H1 (cell line): ENCODE measurements around the gene KRIT1. TPM values are rescaled to one million over a fixed set of nuclear protein-coding genes. Genes with fewer than 3 reads are reported as not detected.

Experiments used
- CTCF ChIA-PET: fragments of 300-600 bp; sonication (Branson Sonifier 250); formaldehyde crosslinking; loops from one replicate; lab custom pipeline; 2021; ENCODE audit not compliant: partially characterized antibody; lab: Charles Lee
- POLR2A ChIA-PET: fragments of 300-600 bp; sonication (Branson Sonifier 250); formaldehyde crosslinking; loops from one replicate; lab custom pipeline; 2021; ENCODE audit warnings: inconsistent platforms; ENCODE audit not compliant: partially characterized antibody; lab: Charles Lee
- DNase-seq, 2 experiments: peaks; one replicate each; pipeline versions ENCODE4 v3.0.0 to v3.0.0-alpha.2; 2010 to 2022; ENCODE audit warnings: low spot score in 2 of 2, low read depth in 1 of 2, mixed read lengths in 1 of 2
- FAIRE-seq: peaks from 2 replicates; lab custom pipeline; 2011; peaks lifted over from hg19 to GRCh38; lab: Jason Lieb, UNC
- H2AFZ ChIP-seq: 2 replicates; pipeline ENCODE4 v1.8.1; 2012; ENCODE audit warnings: low read length, inconsistent platforms
- H2AK5ac ChIP-seq: 2 replicates; pipeline ENCODE4 v1.6.1; 2013; ENCODE audit warnings: low read depth, low read length
- H2BK120ac ChIP-seq: replicated peaks from 2 replicates; pipeline ENCODE3; 2013; ENCODE audit warnings: low read depth, low read length, inconsistent platforms
- H2BK12ac ChIP-seq: 2 replicates; pipeline ENCODE4 v1.6.1; 2013; ENCODE audit warnings: low read depth, low read length
- H2BK15ac ChIP-seq: 2 replicates; pipeline ENCODE4 v1.6.1; 2013; ENCODE audit warnings: low read length
- H2BK20ac ChIP-seq: 2 replicates; pipeline ENCODE4 v1.6.1; 2013; ENCODE audit warnings: low read length
- H2BK5ac ChIP-seq: 2 replicates; pipeline ENCODE4 v1.6.1; 2013; ENCODE audit warnings: low read depth, low read length
- H3K14ac ChIP-seq: 2 replicates; pipeline ENCODE4 v1.6.1; 2013; ENCODE audit warnings: inconsistent platforms; ENCODE audit not compliant: insufficient read length
- H3K18ac ChIP-seq: 2 replicates; pipeline ENCODE4 v1.6.1; 2013; ENCODE audit warnings: low read length; ENCODE audit errors: extremely low read depth
- H3K23ac ChIP-seq: 2 replicates; pipeline ENCODE4 v1.6.1; 2013; ENCODE audit warnings: inconsistent platforms; ENCODE audit not compliant: insufficient read length
- H3K23me2 ChIP-seq: 2 replicates; pipeline ENCODE4 v1.6.1; 2013; ENCODE audit warnings: low read depth, low read length
- H3K27ac ChIP-seq: 2 replicates; pipeline ENCODE4 v1.6.1; 2011; ENCODE audit warnings: low read depth, low read length, inconsistent platforms
- H3K27me3 ChIP-seq, 4 experiments: replicated peaks in 1 of 4; 1 replicate in 1 of 4; 2 replicates in 3 of 4; pipeline versions ENCODE4 v1.6.1 to v1.8.1; 2011 to 2013; ENCODE audit warnings: low read length in 3 of 4, mild to moderate bottlenecking in 3 of 4, inconsistent platforms in 2 of 4, mixed read lengths in 2 of 4, moderate library complexity in 1 of 4; ENCODE audit not compliant: control insufficient read depth in 3 of 4, insufficient read depth in 3 of 4; ENCODE audit errors: extremely low read depth in 1 of 4
- H3K36me3 ChIP-seq, 4 experiments: 2 replicates each; pipeline versions ENCODE4 v1.6.1 to v1.8.1; 2011 to 2013; ENCODE audit warnings: mild to moderate bottlenecking in 4 of 4, low read length in 3 of 4, moderate library complexity in 2 of 4, control low read depth in 1 of 4, inconsistent platforms in 1 of 4; ENCODE audit not compliant: insufficient read depth in 4 of 4, control insufficient read depth in 2 of 4
- H3K4ac ChIP-seq: replicated peaks from 2 replicates; pipeline ENCODE3; 2013; ENCODE audit warnings: low read length, low read depth, mixed read lengths, inconsistent platforms; ENCODE audit not compliant: insufficient read length
- H3K4me1 ChIP-seq, 4 experiments: replicated peaks in 1 of 4; 1 replicate in 1 of 4; 2 replicates in 3 of 4; pipeline versions ENCODE4 v1.6.1 to v1.8.1; 2011 to 2013; ENCODE audit warnings: low read length in 3 of 4, inconsistent platforms in 2 of 4, mixed read lengths in 1 of 4; ENCODE audit not compliant: insufficient read depth in 4 of 4, control insufficient read depth in 3 of 4
- H3K4me2 ChIP-seq, 2 experiments: 2 replicates each; pipeline versions ENCODE4 v1.6.1 to v1.8.1; 2011 to 2013; ENCODE audit warnings: low read depth in 2 of 2, low read length in 2 of 2, control low read depth in 1 of 2, inconsistent platforms in 1 of 2, mild to moderate bottlenecking in 1 of 2; ENCODE audit not compliant: insufficient read depth in 1 of 2
- H3K4me3 ChIP-seq, 4 experiments: fragments of 200-600, 300-600 bp in 1 of 4; sonication (generic), shearing (Covaris generic), sonication (Bioruptor Twin) in 1 of 4; 2 replicates each; pipeline versions ENCODE4 v1.5.1 to v1.8.1; 2011 to 2016; ENCODE audit warnings: low read length in 4 of 4, low read depth in 3 of 4, control low read depth in 2 of 4, inconsistent platforms in 2 of 4, mild to moderate bottlenecking in 2 of 4, mixed read lengths in 1 of 4, moderate library complexity in 1 of 4; ENCODE audit not compliant: insufficient read depth in 2 of 4; ENCODE audit errors: extremely low read depth in 1 of 4
- H3K56ac ChIP-seq: replicated peaks from 2 replicates; pipeline ENCODE3; 2013; ENCODE audit warnings: low read depth, mild to moderate bottlenecking, mixed read lengths, low read length, inconsistent platforms; ENCODE audit not compliant: insufficient read length
- H3K79me1 ChIP-seq: 2 replicates; pipeline ENCODE4 v1.6.1; 2013; ENCODE audit warnings: low read depth, low read length, control low read depth
- H3K79me2 ChIP-seq, 2 experiments: 2 replicates each; pipeline versions ENCODE4 v1.6.1 to v1.8.1; 2012 to 2013; ENCODE audit warnings: low read length in 2 of 2, mild to moderate bottlenecking in 2 of 2, inconsistent platforms in 1 of 2; ENCODE audit not compliant: insufficient read depth in 2 of 2, control insufficient read depth in 1 of 2
- H3K9ac ChIP-seq, 4 experiments: replicated peaks in 1 of 4; 1 replicate in 1 of 4; 2 replicates in 3 of 4; pipeline versions ENCODE4 v1.6.1 to v1.8.1; 2011 to 2013; ENCODE audit warnings: low read depth in 3 of 4, low read length in 3 of 4, control low read depth in 2 of 4, mild to moderate bottlenecking in 2 of 4, moderate library complexity in 2 of 4, inconsistent platforms in 1 of 4; ENCODE audit errors: extremely low read depth in 1 of 4
- H3K9me3 ChIP-seq, 2 experiments: 2 replicates each; pipeline versions ENCODE4 v1.6.1 to v1.8.1; 2012 to 2013; ENCODE audit warnings: mild to moderate bottlenecking in 2 of 2, moderate library complexity in 2 of 2, control low read depth in 1 of 2, inconsistent platforms in 1 of 2, low read depth in 1 of 2, low read length in 1 of 2, mixed read lengths in 1 of 2; ENCODE audit not compliant: insufficient read depth in 2 of 2
- H4K20me1 ChIP-seq, 2 experiments: replicated peaks in 1 of 2; 2 replicates each; pipeline versions ENCODE3 to v1.8.1; 2011 to 2013; ENCODE audit warnings: inconsistent platforms in 2 of 2, low read length in 2 of 2, mild to moderate bottlenecking in 1 of 2; ENCODE audit not compliant: insufficient read depth in 2 of 2, control insufficient read depth in 1 of 2
- H4K5ac ChIP-seq: 2 replicates; pipeline ENCODE4 v1.6.1; 2013; ENCODE audit warnings: low read length, low read depth, mixed read lengths, inconsistent platforms; ENCODE audit not compliant: insufficient read length
- H4K8ac ChIP-seq: 2 replicates; pipeline ENCODE4 v1.8.0; 2013; ENCODE audit warnings: mild to moderate bottlenecking, moderate library complexity, low read length, inconsistent platforms; ENCODE audit not compliant: insufficient read depth; ENCODE audit errors: extremely low read depth
- H4K91ac ChIP-seq: replicated peaks from 2 replicates; pipeline ENCODE3; 2013; ENCODE audit warnings: low read length, mixed read lengths, inconsistent platforms; ENCODE audit not compliant: insufficient read length
- CBX5 ChIP-seq: fragments of 300-800, 300-1000 bp; sonication (generic); IDR thresholded peaks from 2 replicates; pipeline ENCODE4 v1.7.1; 2016; ENCODE audit warnings: antibody characterized with exemption, low read length, low read depth
- CHD1 ChIP-seq: IDR thresholded peaks from 2 replicates; pipeline ENCODE4 v1.6.1; 2012; ENCODE audit warnings: low read depth, low read length, improper control_type of control experiment
- CREB1 ChIP-seq: IDR thresholded peaks from 2 replicates; pipeline ENCODE4 v1.6.1; 2012; ENCODE audit warnings: inconsistent platforms
- E2F6 ChIP-seq: IDR thresholded peaks from 2 replicates; pipeline ENCODE4 v1.6.1; 2012; ENCODE audit warnings: inconsistent platforms
- EGR1 ChIP-seq: IDR thresholded peaks from 2 replicates; pipeline ENCODE4 v1.6.1; 2011; ENCODE audit warnings: low read depth, low read length, borderline replicate concordance
- EZH2 ChIP-seq: fragments of 200-600 bp; sonication (generic); IDR thresholded peaks from 2 replicates; pipeline ENCODE4 v1.7.1; 2012; ENCODE audit warnings: low read depth, mild to moderate bottlenecking, moderate library complexity, low read length, inconsistent platforms; ENCODE audit not compliant: severe bottlenecking
- GTF2F1 ChIP-seq: IDR thresholded peaks from 2 replicates; pipeline ENCODE4 v1.6.1; 2012; ENCODE audit warnings: low read depth, low read length, improper control_type of control experiment, borderline replicate concordance
- KDM4A ChIP-seq: IDR thresholded peaks from one replicate; pipeline ENCODE4 v1.7.1; 2012; ENCODE audit warnings: low read depth, mild to moderate bottlenecking, moderate library complexity, low read length, inconsistent platforms; ENCODE audit not compliant: severe bottlenecking
- KDM5A ChIP-seq: fragments of 200-600 bp; IDR thresholded peaks from 2 replicates; pipeline ENCODE4 v1.7.1; 2012; ENCODE audit warnings: mild to moderate bottlenecking, low read length, inconsistent platforms, mixed read lengths
- POLR2A ChIP-seq, 2 experiments: IDR thresholded peaks; 1 replicate in 1 of 2; 2 replicates in 1 of 2; pipeline ENCODE4 v1.6.1; 2011; ENCODE audit warnings: low read depth in 2 of 2, low read length in 2 of 2, mild to moderate bottlenecking in 2 of 2; ENCODE audit errors: control extremely low read depth in 1 of 2
- RXRA ChIP-seq: IDR thresholded peaks from 2 replicates; pipeline ENCODE4 v1.6.1; 2011; ENCODE audit warnings: low read depth, mild to moderate bottlenecking, low read length, moderate library complexity; ENCODE audit not compliant: insufficient read depth
- SP1 ChIP-seq: IDR thresholded peaks from 2 replicates; pipeline ENCODE4 v1.6.1; 2011; ENCODE audit warnings: low read depth, low read length
- SP4 ChIP-seq: IDR thresholded peaks from 2 replicates; pipeline ENCODE4 v1.6.1; 2012; ENCODE audit warnings: low read length, inconsistent platforms
- TBP ChIP-seq: IDR thresholded peaks from 2 replicates; pipeline ENCODE4 v1.6.1; 2011; ENCODE audit warnings: low read depth, low read length, improper control_type of control experiment
- ZNF274 ChIP-seq: IDR thresholded peaks from 2 replicates; pipeline ENCODE4 v1.7.0; 2012; ENCODE audit warnings: low read length, borderline replicate concordance; ENCODE audit errors: extremely low read depth
- WGBS, 2 experiments: shearing (Covaris generic) in 1 of 2; methylation state at CpG; one replicate each; pipeline versions ENCODE4 v1.1.6 to v1.1.7; 2013 to 2015; ENCODE audit warnings: low lambda C conversion rate in 2 of 2, mixed read lengths in 2 of 2, inconsistent platforms in 1 of 2, low coverage in 1 of 2, missing lambda C conversion rate in 1 of 2; ENCODE audit not compliant: insufficient replicate concordance in 2 of 2, insufficient coverage in 1 of 2, insufficient read length in 1 of 2; ENCODE audit errors: extremely low coverage in 1 of 2, missing lambda C conversion rate in 1 of 2; 5-methylcytosine and 5-hydroxymethylcytosine counted together
- polyA plus RNA-seq, 7 experiments: library from polyadenylated mRNA; depleted of rRNA in 3 of 7; stranded (reverse) in 5 of 7; unstranded in 2 of 7; fragments of >200 nt in 5 of 7; fragments of 200-250 nt in 2 of 7; gene quantifications; 1 replicate in 5 of 7; 2 replicates in 1 of 7; 4 replicates in 1 of 7; pipeline versions ENCODE4 v1.2.1 to v1.2.3, GENCODE V29; 2011 to 2013; ENCODE audit warnings: missing spikeins in 2 of 7, mixed read lengths in 2 of 7
- total RNA-seq: library from RNA; stranded (reverse); fragmentation: NEBNext Ultra II Directional; extraction: Animal tissue kit (Norgen Biotek cat#: 25700); gene quantifications from 2 replicates; pipeline ENCODE4 v1.2.1, GENCODE V29; 2021

The KRIT1 gene
- total and polyA plus RNA-seq, 2 of the 8 experiments (the other 6 are each of a cell fraction or from before 2014, with no cell fraction given), result 14.3 to 28.8 TPM

DNA sequence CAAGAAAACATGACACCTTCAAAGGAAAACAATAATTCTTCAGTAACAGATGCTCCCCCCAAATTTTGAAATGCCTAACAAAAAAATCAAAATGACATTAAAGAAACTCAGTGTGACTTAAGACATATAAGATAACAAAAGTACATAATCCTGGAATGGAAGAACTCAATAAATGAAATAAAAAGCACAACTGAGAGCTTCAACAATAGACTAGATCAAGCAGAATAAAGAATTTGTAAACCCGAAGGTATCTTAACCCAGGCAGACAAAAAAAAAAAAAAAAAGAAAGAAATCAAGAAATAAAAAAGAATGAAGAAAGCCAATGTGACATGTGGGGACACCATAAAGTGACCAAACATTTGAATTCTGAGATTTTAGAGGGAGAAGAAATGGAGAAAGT is 39.0 kb downstream of the KRIT1 start:
- no peak overlapping the region for H3K4me2 ChIP-seq
- DNase-seq, result no peak
- no peak for TF ChIP-seq SP1
- no peak for TF ChIP-seq CHD1
- TF ChIP-seq KDM4A, result no peak
- no peak for TF ChIP-seq EGR1
- TF ChIP-seq RXRA, result no peak
- TF ChIP-seq TBP, result no peak
- no peak for TF ChIP-seq SP4
- TF ChIP-seq GTF2F1, result no peak
- no peak for TF ChIP-seq E2F6
- TF ChIP-seq KDM5A, result no peak
- no peak for TF ChIP-seq POLR2A (IDR thresholded peaks at IDR 0.05; ENCODE audit: control extremely low read depth in 1 of 2, low read depth in 2 of 2, low read length in 2 of 2)
- no peak for TF ChIP-seq EZH2
- no peak for TF ChIP-seq CREB1
- no peak for TF ChIP-seq ZNF274
- no peak for TF ChIP-seq CBX5

More for the DNA sequence above, 39.0 kb downstream of the KRIT1 start:
- POLR2A ChIA-PET, result interaction anchor here (1.2 kb wide), 1 partner anchor 18 kb away, joined by 3 read pairs; no protein-coding TSS in a partner anchor
- Histone ChIP-seq H3K56ac (no peak overlapping the region), H3K23ac (no peak overlapping the region), H2BK20ac (no peak overlapping the region), H3K36me3 (peaks cover 2 to 19% (median 7%) of the 10 kb centered on the region in 4 experiments; a peak in 6 of 8 replicates), H3K23me2 (no peaks in the 10 kb centered on the region), H3K14ac (no peak overlapping the region), H3K79me1 (no peaks in the 10 kb centered on the region), H3K9me3 (no peaks in the 10 kb centered on the region), H3K18ac (no peak overlapping the region), H2BK5ac (no peak overlapping the region), H3K27me3 (no peaks in the 10 kb centered on the region), H3K9ac (no peak overlapping the region), H3K4me3 (no peak overlapping the region), H2BK120ac (no peak overlapping the region), H2BK12ac (no peak overlapping the region), H3K79me2 (no peaks in the 10 kb centered on the region), H4K5ac (no peak overlapping the region), H4K20me1 (no peaks in the 10 kb centered on the region), H3K4me1 (no peaks in the 10 kb centered on the region), H2BK15ac (no peak overlapping the region), H3K27ac (no peak overlapping the region), H2AFZ (no peak overlapping the region), H4K91ac (no peak overlapping the region), H4K8ac (no peak overlapping the region), H3K4ac (no peak overlapping the region), H2AK5ac (no peak overlapping the region)
- 100% methylated on average over 1 of the region's 1 CpG; no CpG with 5 or more reads in 1 of the 2 experiments for WGBS, 2 experiments
- CTCF ChIA-PET, result interaction anchor here (0.6 to 1.6 kb wide), 4 partner anchors 10 to 254 kb away, joined by 3 to 6 read pairs (median 4); no protein-coding TSS in a partner anchor
- no peak for FAIRE-seq
